Panc1 (cell line): Measurements from ENCODE around the gene PRKCB. TPM values are rescaled to one million over a fixed set of nuclear protein-coding genes. Genes with fewer than 3 reads are reported as not detected.

Source experiments
- ATAC-seq: fragments of 200-7000 bp; cut with Tn5 transposase; 2 replicates; pipeline ENCODE4 v1.9.1; 2020; ENCODE audit warnings: mild to moderate bottlenecking, moderate library complexity
- BruUV-seq: library from RNA; stranded (reverse); fragments of 400-500 nt; replicated peaks from 2 replicates; lab custom pipeline; 2021; lab: Mats Ljungman, UMichigan
- CTCF ChIA-PET: fragments of 300-600 bp; sonication (Branson Sonifier 250); formaldehyde crosslinking; loops from one replicate; lab custom pipeline; 2022; ENCODE audit warnings: antibody characterized with exemption; lab: Charles Lee
- POLR2A ChIA-PET: fragments of 300-600 bp; sonication (Branson Sonifier 250); formaldehyde crosslinking; loops from one replicate; lab custom pipeline; 2022; ENCODE audit warnings: antibody characterized with exemption; lab: Charles Lee
- DNase-seq: peaks from one replicate; pipeline ENCODE4 v3.0.0-alpha.2; 2010; ENCODE audit warnings: low read depth, low spot score
- H3K27ac ChIP-seq: 2 replicates; pipeline ENCODE4 v1.5.1; 2011; ENCODE audit warnings: mild to moderate bottlenecking, low read length, inconsistent platforms
- H3K27me3 ChIP-seq: fragments of 200-500 bp; sonication (Bioruptor generic); 2 replicates; pipeline ENCODE4 v1.6.0; 2014; ENCODE audit warnings: low read length, inconsistent platforms; ENCODE audit not compliant: control insufficient read depth, insufficient read depth
- H3K36me3 ChIP-seq: fragments of 200-500 bp; sonication (Bioruptor generic); 2 replicates; pipeline ENCODE4 v1.5.1; 2014; ENCODE audit warnings: inconsistent platforms, mild to moderate bottlenecking, low read length, moderate library complexity; ENCODE audit not compliant: control insufficient read depth, insufficient read depth
- H3K4me1 ChIP-seq: 2 replicates; pipeline ENCODE4 v1.5.1; 2011; ENCODE audit warnings: inconsistent platforms, mild to moderate bottlenecking, low read length, moderate library complexity; ENCODE audit not compliant: control insufficient read depth, insufficient read depth
- H3K4me3 ChIP-seq, 2 experiments: 2 replicates each; pipeline ENCODE4 v1.5.1; 2011 to 2012; ENCODE audit warnings: low read depth in 2 of 2, low read length in 2 of 2, mild to moderate bottlenecking in 2 of 2, inconsistent platforms in 1 of 2, moderate library complexity in 1 of 2
- H3K9me3 ChIP-seq: fragments of 200-500 bp; sonication (Bioruptor generic); 2 replicates; pipeline ENCODE4 v1.5.1; 2014; ENCODE audit warnings: low read depth, mild to moderate bottlenecking, inconsistent platforms, low read length, moderate library complexity; ENCODE audit not compliant: control insufficient read depth, insufficient read depth
- CTCF ChIP-seq: fragments of 450-650 bp; IDR thresholded peaks from 2 replicates; pipeline ENCODE4 v1.5.1; 2017; ENCODE audit warnings: mild to moderate bottlenecking
- POLR2AphosphoS5 ChIP-seq: IDR thresholded peaks from 2 replicates; pipeline ENCODE4 v1.6.1; 2012; ENCODE audit warnings: mild to moderate bottlenecking, low read depth, low read length, moderate library complexity
- REST ChIP-seq, 2 experiments: IDR thresholded peaks; 2 replicates each; pipeline ENCODE4 v1.6.1; 2011 to 2012; ENCODE audit warnings: low read depth in 2 of 2, control low read depth in 1 of 2, low read length in 1 of 2, mild to moderate bottlenecking in 1 of 2, moderate library complexity in 1 of 2; ENCODE audit not compliant: insufficient read depth in 1 of 2
- SIN3A ChIP-seq: IDR thresholded peaks from 2 replicates; pipeline ENCODE4 v1.6.1; 2012; ENCODE audit warnings: low read depth, mild to moderate bottlenecking, low read length, moderate library complexity, borderline replicate concordance; ENCODE audit not compliant: insufficient read depth
- TCF7L2 ChIP-seq: IDR thresholded peaks from 2 replicates; pipeline ENCODE4 v1.6.1; 2011; ENCODE audit warnings: mild to moderate bottlenecking, low read depth, low read length, inconsistent platforms
- in situ Hi-C: cut with HindIII; loops from 2 replicates; pipeline ENCODE4 v1.10.0; 2016; ENCODE audit warnings: low sequenced_read_pairs, low pct_unique_long_range_greater_than_20kb
- intact Hi-C: fragments of 100-400 bp; cut with micrococcal nuclease; formaldehyde crosslinking; loops from one replicate; pipeline ENCODE4 v1.10.0; 2022; ENCODE audit not compliant: unreplicated experiment
- total RNA-seq: library from RNA; stranded (reverse); gene quantifications from one replicate; pipeline ENCODE4 v1.2.1, GENCODE V29; 2021; ENCODE audit not compliant: unreplicated experiment

Gene PRKCB
- total RNA-seq, 1 experiment from 2014 or later = 0.41 TPM

GRCh38 chr16:23788685-23789084, 47.1 kb upstream of the PRKCB start:
- Histone ChIP-seq H3K4me1 (no peaks in the 10 kb centered on the region), H3K4me3 (no peak overlapping the region), H3K27ac (no peak overlapping the region), H3K36me3 (no peaks in the 10 kb centered on the region), H3K9me3 (no peaks in the 10 kb centered on the region), H3K27me3 (no peaks in the 10 kb centered on the region)
- no peak for TF ChIP-seq TCF7L2
- TF ChIP-seq CTCF = no peak
- no peak for TF ChIP-seq POLR2AphosphoS5
- TF ChIP-seq SIN3A = no peak
- no peak for TF ChIP-seq REST (IDR thresholded peaks at IDR 0.05; ENCODE audit: insufficient read depth in 1 of 2, low read depth in 2 of 2, low read length in 1 of 2)
- POLR2A ChIA-PET = no interaction called here
- in situ Hi-C loops = no loop called here
- intact Hi-C loops = no loop called here
- no peak for ATAC-seq
- BruUV-seq = no TSS peak
- DNase-seq = no peak
- CTCF ChIA-PET = no interaction called here

- Histone ChIP-seq H3K36me3 (no peaks in the 10 kb centered on the region), H3K4me1 (no peaks in the 10 kb centered on the region), H3K9me3 (no peaks in the 10 kb centered on the region), H3K4me3 (no peak overlapping the region), H3K27ac (no peak overlapping the region), H3K27me3 (no peaks in the 10 kb centered on the region)
- no TSS peak for BruUV-seq
- ChIA-PET POLR2A (no interaction called here), CTCF (no interaction called here)
- intact Hi-C loops (no loop called here), in situ Hi-C loops (no loop called here)
- TF ChIP-seq POLR2AphosphoS5 = no peak
- no peak for TF ChIP-seq SIN3A
- TF ChIP-seq CTCF = no peak
- no peak for TF ChIP-seq REST (IDR thresholded peaks at IDR 0.05; ENCODE audit: insufficient read depth in 1 of 2, low read depth in 2 of 2, low read length in 1 of 2)
- TF ChIP-seq TCF7L2 = no peak
- no peak for DNase-seq
- ATAC-seq = no peak
Measured at GRCh38 chr16:23795378-23795777, 40.4 kb upstream of the PRKCB start.
